Aorta (tissue), 5 donors: ENCODE measurements around the gene RNF215. TPM values are rescaled to one million over a fixed set of nuclear protein-coding genes. Genes with fewer than 3 reads are reported as not detected.
"Not testable (repeated sequence)": the region's sequence is repeated elsewhere in the genome, so short reads cannot be mapped to it uniquely, and the experiment has no call there.

Experiments
- ATAC-seq: fragments of 200-7000 bp; cut with Tn5 transposase; one replicate; pipeline ENCODE4 v1.9.1; 2022; ENCODE audit warnings: moderate library complexity; ENCODE audit not compliant: low FRiP score
- DNase-seq, 2 donors: peaks; one replicate each; pipeline ENCODE4 v3.0.0-alpha.2; 2020
- H3K27ac ChIP-seq, 2 donors: one replicate each; pipeline ENCODE4 v1.5.1; 2013; ENCODE audit warnings: low read length in 2 of 2, mild to moderate bottlenecking in 2 of 2, moderate library complexity in 2 of 2, control low read depth in 1 of 2, inconsistent platforms in 1 of 2, low read depth in 1 of 2
- H3K27me3 ChIP-seq, 2 donors: one replicate each; pipeline ENCODE4 v1.6.1; 2013; ENCODE audit warnings: control low read depth in 1 of 2, low read length in 1 of 2, mild to moderate bottlenecking in 1 of 2, moderate library complexity in 1 of 2; ENCODE audit not compliant: insufficient read depth in 2 of 2, control insufficient read depth in 1 of 2
- H3K36me3 ChIP-seq, 2 donors: one replicate each; pipeline ENCODE4 v1.6.1; 2013; ENCODE audit warnings: control low read depth in 1 of 2, low read length in 1 of 2, mild to moderate bottlenecking in 1 of 2; ENCODE audit not compliant: insufficient read depth in 2 of 2, control insufficient read depth in 1 of 2
- H3K4me1 ChIP-seq, 2 donors: one replicate each; pipeline ENCODE4 v1.6.1; 2013; ENCODE audit warnings: low read length in 2 of 2, control low read depth in 1 of 2, mild to moderate bottlenecking in 1 of 2, moderate library complexity in 1 of 2; ENCODE audit not compliant: insufficient read depth in 2 of 2, control insufficient read depth in 1 of 2
- H3K4me3 ChIP-seq, 2 donors: one replicate each; pipeline ENCODE4 v1.5.1; 2013; ENCODE audit warnings: low read length in 2 of 2, control low read depth in 1 of 2, mild to moderate bottlenecking in 1 of 2
- H3K9me3 ChIP-seq: one replicate; pipeline ENCODE4 v1.6.1; 2013; ENCODE audit warnings: mild to moderate bottlenecking, low read length; ENCODE audit not compliant: control insufficient read depth
- WGBS, 2 donors: extraction: QIAGEN DNeasy Blood & Tissue Kit; methylation state at CpG; one replicate each; pipeline ENCODE4 v1.1.7; 2013; 5-methylcytosine and 5-hydroxymethylcytosine counted together
- intact Hi-C, 2 donors: fragments of 100-400 bp; cut with DNase I; formaldehyde crosslinking; loops; one replicate each; pipeline versions ENCODE4 v1.14.2 to v1.15.0; 2022
- polyA plus RNA-seq, 2 donors: library from polyadenylated mRNA; stranded (reverse); fragments of 200-250 nt; gene quantifications; one replicate each; pipeline ENCODE4 v1.2.3, GENCODE V29; 2013
- total RNA-seq, 2 donors: library from RNA; stranded (reverse); fragmentation: NEBNext Ultra II Directional; extraction: Animal tissue kit (Norgen Biotek cat#: 25700); gene quantifications; one replicate each; pipeline ENCODE4 v1.2.1, GENCODE V29; 2021
- donor health status: healthy with polysubstance abuse.
- donor health status: Bipolar disorder and iron deficiency.
- donor health status: DM: no; HTN: no; CAD: no.
- donor health status: DM: no; HTN: no; CAD: no.
- donor health status: DM: yes; HTN: yes; CAD: no.

RNF215 gene
- total and polyA plus RNA-seq, 4 donors: 4.5 to 22.6 (median 18.3) TPM

DNA sequence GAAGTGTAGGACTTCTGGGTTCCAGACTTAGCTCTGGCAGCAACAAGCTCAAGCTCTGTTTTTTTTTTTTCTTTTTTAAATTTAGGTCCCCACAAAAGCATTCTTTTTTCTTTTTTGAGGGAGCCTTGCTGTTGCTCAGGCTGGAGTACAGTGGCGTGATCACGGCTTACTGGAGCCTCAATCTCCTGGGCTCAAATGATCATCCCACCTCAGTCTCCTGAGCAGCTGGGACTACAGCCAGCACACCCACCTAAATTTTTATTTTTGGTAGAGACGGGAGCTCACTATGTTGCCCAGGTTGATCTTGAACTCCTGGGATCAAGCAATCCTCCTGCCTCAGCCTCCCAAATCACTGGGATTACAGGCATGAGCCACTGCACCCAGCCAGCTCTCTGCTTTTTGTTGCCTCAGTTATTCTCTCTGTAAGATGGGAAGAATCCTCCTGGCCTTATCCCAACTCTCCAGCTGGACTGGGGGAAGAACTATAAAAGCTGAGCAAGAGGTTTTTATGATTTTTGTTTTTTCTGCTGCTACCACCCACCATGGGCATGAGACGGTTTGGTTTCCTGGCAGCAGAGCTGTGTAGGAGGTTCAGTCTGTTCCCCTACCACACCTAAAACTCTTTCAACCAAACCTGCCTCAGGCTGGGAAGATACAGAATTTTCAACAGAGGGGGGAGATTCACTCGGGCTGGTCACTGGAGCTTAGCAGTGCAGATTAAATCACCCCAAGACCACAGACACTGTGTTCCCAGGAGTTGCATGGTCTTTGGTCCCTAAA is 26.7 kb upstream of the RNF215 start:
- no peaks in the 10 kb centered on the region for H3K9me3 ChIP-seq
- no peak overlapping the region for H3K27ac ChIP-seq
- intact Hi-C loops: no loop called here
- no peak for ATAC-seq
- no peaks in the 10 kb centered on the region for H3K27me3 ChIP-seq
- H3K36me3 ChIP-seq: peaks cover 0 to 4% of the 10 kb centered on the region in 2 donors
- 54 to 61% methylated on average over 5 of the region's 5 CpGs for WGBS, 2 donors
- no peaks in the 10 kb centered on the region for H3K4me1 ChIP-seq
- no peak overlapping the region for H3K4me3 ChIP-seq
- DNase-seq: peak in 1 of 2 donors; percentile 17

DNA sequence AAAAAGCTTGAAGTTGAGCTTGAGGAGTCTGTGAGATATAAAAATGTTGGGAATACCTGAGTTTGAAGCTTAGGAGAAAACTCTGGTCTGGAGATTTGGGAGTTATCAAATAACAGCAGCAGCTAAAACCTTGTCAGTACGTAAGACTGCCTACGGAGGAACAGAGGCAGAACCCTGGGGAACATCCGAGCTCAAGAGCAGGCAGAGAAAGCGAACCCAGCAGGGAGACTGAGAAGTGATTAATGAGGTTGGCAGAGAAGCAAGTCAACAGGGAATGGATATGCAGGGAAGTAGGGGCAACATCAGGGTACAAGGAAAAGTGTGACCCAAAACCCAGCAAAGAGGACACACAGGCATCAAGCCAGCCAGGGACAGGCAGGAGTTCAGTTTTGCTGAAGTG is 25.8 kb upstream of the RNF215 start:
- H3K4me1 ChIP-seq: no peaks in the 10 kb centered on the region
- peaks cover 0 to 4% of the 10 kb centered on the region in 2 donors for H3K36me3 ChIP-seq
- intact Hi-C loops: no loop called here
- H3K27me3 ChIP-seq: no peaks in the 10 kb centered on the region
- H3K27ac ChIP-seq: no peak overlapping the region
- DNase-seq (no peak), ATAC-seq (no peak)
- H3K9me3 ChIP-seq: no peaks in the 10 kb centered on the region
- no peak overlapping the region for H3K4me3 ChIP-seq
- 78 to 84% methylated on average over 4 of the region's 4 CpGs for WGBS, 2 donors

DNA sequence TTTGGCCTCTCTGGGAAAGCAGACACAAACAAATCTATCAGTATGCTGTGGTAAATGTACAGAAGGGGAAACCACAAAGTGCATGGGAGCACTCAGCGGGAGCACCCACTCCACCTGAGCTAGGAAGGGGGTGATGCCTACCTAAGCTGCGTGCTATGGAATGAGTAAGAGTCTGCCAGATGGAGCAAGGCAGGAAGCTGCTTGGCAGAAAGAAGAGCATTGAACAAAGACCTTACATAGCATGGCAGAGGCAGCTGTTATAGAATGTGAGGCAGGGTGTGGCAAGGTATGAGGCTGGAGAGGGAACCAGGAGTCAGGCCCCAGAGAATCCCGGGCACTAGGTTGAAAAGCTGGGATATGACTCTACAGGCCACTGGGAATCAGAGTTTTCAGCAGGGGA is 24.6 kb upstream of the RNF215 start:
- H3K9me3 ChIP-seq: no peaks in the 10 kb centered on the region
- peaks cover 0 to 4% of the 10 kb centered on the region in 2 donors for H3K36me3 ChIP-seq
- no peak overlapping the region for H3K4me3 ChIP-seq
- ATAC-seq: no peak
- 87 to 93% methylated on average over 3 of the region's 3 CpGs for WGBS, 2 donors
- intact Hi-C loops: no loop called here
- no peaks in the 10 kb centered on the region for H3K27me3 ChIP-seq
- H3K4me1 ChIP-seq: no peaks in the 10 kb centered on the region
- DNase-seq: no peak
- no peak overlapping the region for H3K27ac ChIP-seq

DNA sequence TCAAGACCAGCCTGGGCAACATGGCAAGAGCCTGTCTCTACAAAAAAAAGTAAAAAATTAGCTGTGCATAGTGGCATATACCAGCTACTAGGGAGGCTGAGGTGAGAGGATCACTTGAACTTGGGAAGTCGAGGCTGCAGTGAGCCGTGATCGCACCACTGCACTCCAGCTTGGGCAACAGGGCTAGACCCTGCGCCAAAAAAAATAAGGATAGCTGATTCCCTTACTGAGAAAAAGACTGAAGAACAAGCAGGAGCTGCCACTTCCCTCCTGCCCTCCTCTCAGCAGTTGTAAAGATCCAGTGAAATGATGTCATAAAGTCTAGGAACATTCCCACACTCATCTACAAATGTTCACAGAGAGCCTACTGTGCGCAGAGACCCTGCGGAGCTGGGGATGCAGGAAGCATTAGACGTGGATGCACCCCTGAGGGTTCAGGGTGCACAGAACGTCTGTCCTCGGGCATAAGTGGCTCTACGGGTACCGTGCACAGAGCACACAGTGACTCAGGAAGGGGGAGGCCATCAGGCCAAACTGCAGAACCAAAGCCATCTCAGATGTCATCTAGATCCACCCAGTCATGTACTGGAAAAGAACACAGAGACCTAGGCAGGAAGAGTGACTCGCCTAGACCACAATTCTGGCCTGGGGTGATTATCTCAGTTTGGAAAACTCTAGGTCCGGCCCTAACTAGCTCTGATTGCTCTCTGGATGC is 21.3 kb upstream of the RNF215 start:
- intact Hi-C loops: no loop called here
- DNase-seq (peak in 1 of 2 donors; percentile 37), ATAC-seq (no peak)
- no peak overlapping the region for H3K4me3 ChIP-seq
- H3K27ac ChIP-seq: no peak overlapping the region
- H3K4me1 ChIP-seq: no peaks in the 10 kb centered on the region
- no peaks in the 10 kb centered on the region for H3K36me3 ChIP-seq
- WGBS, 2 donors: 74 to 82% methylated on average over 13 of the region's 13 CpGs
- no peaks in the 10 kb centered on the region for H3K9me3 ChIP-seq
- H3K27me3 ChIP-seq: no peaks in the 10 kb centered on the region

DNA sequence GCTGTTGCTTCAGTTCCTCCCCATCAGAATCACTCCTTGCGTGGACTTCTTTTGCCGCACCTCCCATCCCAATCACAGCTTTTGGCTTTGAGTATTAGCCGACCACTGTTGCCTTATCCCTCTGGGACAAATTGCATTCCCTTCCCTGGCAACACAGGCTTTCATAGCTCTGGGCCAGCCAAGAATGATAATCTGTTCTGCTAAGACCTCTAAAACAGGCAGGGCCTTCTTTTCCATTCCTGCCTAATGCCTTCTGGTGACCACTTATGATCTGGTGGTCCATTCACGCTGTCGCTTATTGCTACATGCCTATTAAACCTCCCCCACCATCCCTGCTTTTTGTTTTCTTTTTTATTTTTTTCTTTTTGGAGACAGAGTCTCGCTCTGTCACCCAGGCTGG is 19.2 kb upstream of the RNF215 start:
- Histone ChIP-seq H3K27me3 (no peaks in the 10 kb centered on the region), H3K27ac (no peak overlapping the region), H3K9me3 (no peaks in the 10 kb centered on the region), H3K4me1 (no peaks in the 10 kb centered on the region), H3K4me3 (no peak overlapping the region), H3K36me3 (no peaks in the 10 kb centered on the region)
- intact Hi-C loops: no loop called here
- no peak for DNase-seq
- WGBS, 2 donors: 59 to 70% methylated on average over 6 of the region's 6 CpGs
- ATAC-seq: no peak

DNA sequence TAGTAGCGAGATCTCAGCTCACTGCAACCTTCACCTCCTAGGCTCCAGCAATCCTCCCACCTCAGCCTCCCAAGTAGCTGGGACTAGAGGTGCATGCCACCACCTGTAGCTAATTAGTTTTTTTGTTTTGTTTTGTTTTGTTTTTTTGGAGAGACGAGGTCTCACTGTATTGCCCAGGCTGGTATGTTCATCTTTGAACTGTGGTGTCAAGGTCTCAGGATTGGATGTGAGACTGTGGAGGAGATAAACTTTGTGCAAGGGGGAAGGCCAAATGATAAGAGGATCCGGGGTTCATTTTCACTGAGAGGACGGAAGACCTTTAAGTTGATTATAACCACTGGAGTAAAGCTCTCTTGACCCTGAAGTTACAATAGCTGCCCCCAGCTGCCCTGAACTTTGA is 18.5 kb upstream of the RNF215 start:
- no peak overlapping the region for H3K4me3 ChIP-seq
- no peaks in the 10 kb centered on the region for H3K27me3 ChIP-seq
- intact Hi-C loops: no loop called here
- no peaks in the 10 kb centered on the region for H3K9me3 ChIP-seq
- no peak for DNase-seq
- no peaks in the 10 kb centered on the region for H3K36me3 ChIP-seq
- 62 to 79% methylated on average over 4 of the region's 4 CpGs for WGBS, 2 donors
- no peak overlapping the region for H3K27ac ChIP-seq
- ATAC-seq: no peak
- no peaks in the 10 kb centered on the region for H3K4me1 ChIP-seq

DNA sequence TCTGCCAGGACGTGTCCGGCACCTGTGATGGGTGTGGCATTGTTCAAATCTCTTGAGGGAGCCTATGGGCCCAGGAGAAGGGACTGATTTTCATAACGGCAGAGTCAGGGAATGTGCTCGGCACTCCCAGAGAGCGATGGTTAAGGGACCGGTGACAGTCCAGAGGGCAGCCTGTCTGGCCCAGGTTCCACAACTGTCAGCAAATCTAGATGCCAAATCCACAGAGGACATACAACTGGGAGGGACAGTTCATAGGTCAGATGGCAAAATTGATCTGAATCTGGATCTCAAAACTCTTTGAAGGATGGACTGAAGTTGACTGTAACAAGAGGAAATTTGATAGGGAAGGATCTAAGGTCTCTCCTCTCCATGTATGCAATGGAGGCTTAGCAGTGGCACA is 17.1 kb upstream of the RNF215 start:
- DNase-seq: no peak
- no peak overlapping the region for H3K4me3 ChIP-seq
- WGBS, 2 donors: 87 to 91% methylated on average over 6 of the region's 6 CpGs
- intact Hi-C loops: no loop called here
- no peak overlapping the region for H3K27ac ChIP-seq
- H3K9me3 ChIP-seq: no peaks in the 10 kb centered on the region
- no peaks in the 10 kb centered on the region for H3K27me3 ChIP-seq
- no peaks in the 10 kb centered on the region for H3K36me3 ChIP-seq
- ATAC-seq: no peak
- H3K4me1 ChIP-seq: no peaks in the 10 kb centered on the region

DNA sequence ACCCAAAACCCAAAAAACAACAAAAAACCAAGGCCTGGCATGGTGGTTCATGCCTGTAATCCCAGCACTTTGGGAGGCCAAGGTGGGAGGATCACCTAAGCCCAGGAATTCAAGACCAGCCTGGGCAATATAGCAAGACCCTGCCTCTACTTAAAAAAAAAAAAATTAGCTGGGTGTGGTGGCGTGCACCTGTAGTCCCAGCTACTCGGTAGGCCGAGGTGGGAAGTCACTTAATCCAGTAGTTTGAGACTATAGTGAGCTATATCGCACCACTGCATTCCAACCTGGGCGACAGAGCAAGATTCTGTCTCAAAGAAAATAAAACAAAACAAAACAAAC is 15.5 kb upstream of the RNF215 start:
- H3K9me3 ChIP-seq, H3K4me1 ChIP-seq, H3K27ac ChIP-seq, H3K36me3 ChIP-seq, H3K27me3 ChIP-seq, ATAC-seq, intact Hi-C loops, H3K4me3 ChIP-seq: not testable (repeated sequence)
- peak in 1 of 2 donors; percentile 13 for DNase-seq
- WGBS, 2 donors: 96 to 97% methylated on average over 5 of the region's 5 CpGs
